Suppressor macrophage treated with lipopolysaccharide for 1 hour (primary cell): ENCODE data around the gene TTC23.

ENCODE experiments used
- DNase-seq, 3 donors: peaks; one replicate each; pipeline ENCODE4 v3.0.0-alpha.2; 2020 to 2022

The TTC23 gene

GRCh38 chr15:99134317-99134821, 115.0 kb downstream of the TTC23 start:
- DNase-seq: no peak

- no peak for DNase-seq
Measured at GRCh38 chr15:99132634-99133287, 116.6 kb downstream of the TTC23 start.

GRCh38 chr15:99132122-99132521, 117.3 kb downstream of the TTC23 start:
- no peak for DNase-seq

GRCh38 chr15:99131441-99132023, 117.8 kb downstream of the TTC23 start:
- DNase-seq: no peak

GRCh38 chr15:99130765-99131440, 118.5 kb downstream of the TTC23 start:
- DNase-seq: no peak

- no peak for DNase-seq
Measured at GRCh38 chr15:99130314-99130713, 119.1 kb downstream of the TTC23 start.

GRCh38 chr15:99129644-99130043, 119.7 kb downstream of the TTC23 start:
- DNase-seq: no peak

- no peak for DNase-seq
Measured at GRCh38 chr15:99128411-99128810, 121.0 kb downstream of the TTC23 start.

GRCh38 chr15:99127773-99128172, 121.6 kb downstream of the TTC23 start:
- no peak for DNase-seq

GRCh38 chr15:99126930-99127329, 122.5 kb downstream of the TTC23 start:
- no peak for DNase-seq

GRCh38 chr15:99126131-99126588, 123.2 kb downstream of the TTC23 start:
- DNase-seq: no peak

- no peak for DNase-seq
Measured at GRCh38 chr15:99125061-99125891, 124.1 kb downstream of the TTC23 start.

- no peak for DNase-seq
Measured at GRCh38 chr15:99124641-99125040, 124.7 kb downstream of the TTC23 start.

- DNase-seq: peak; percentile 47 to 55 (median 48)
Measured at GRCh38 chr15:99123713-99124451, 125.5 kb downstream of the TTC23 start.

- no peak for DNase-seq
Measured at GRCh38 chr15:99122831-99123712, 126.3 kb downstream of the TTC23 start.

- DNase-seq: no peak
Measured at GRCh38 chr15:99121691-99122410, 127.5 kb downstream of the TTC23 start.

GRCh38 chr15:99121207-99121606, 128.2 kb downstream of the TTC23 start:
- DNase-seq: no peak

- DNase-seq: no peak
Measured at GRCh38 chr15:99120050-99120777, 129.2 kb downstream of the TTC23 start.

- DNase-seq: no peak
Measured at GRCh38 chr15:99118801-99119546, 130.4 kb downstream of the TTC23 start.
